OCI-LY7 (cell line): Measurements from ENCODE around the gene GALNT17. TPM values are rescaled to one million over a fixed set of nuclear protein-coding genes. Genes with fewer than 3 reads are reported as not detected.

Experiments
- BruUV-seq: library from RNA; stranded (reverse); fragments of 400-500 nt; replicated peaks from 2 replicates; lab custom pipeline; 2021; lab: Mats Ljungman, UMichigan
- CTCF ChIA-PET: fragments of 300-600 bp; sonication (Branson Sonifier 250); formaldehyde crosslinking; loops from one replicate; lab custom pipeline; 2022; ENCODE audit warnings: antibody characterized with exemption; ENCODE audit not compliant: unreplicated experiment; lab: Charles Lee
- POLR2A ChIA-PET: fragments of 300-600 bp; sonication (Branson Sonifier 250); formaldehyde crosslinking; loops from one replicate; lab custom pipeline; 2022; ENCODE audit warnings: antibody characterized with exemption; lab: Charles Lee
- DNase-seq: peaks from one replicate; pipeline ENCODE4 v3.0.0-alpha.2; 2015; ENCODE audit warnings: low spot score
- H2AFZ ChIP-seq: fragments of 200-600 bp; sonication (generic), shearing (Covaris generic); 2 replicates; pipeline ENCODE4 v1.6.1; 2014; ENCODE audit warnings: mild to moderate bottlenecking, antibody characterized with exemption, low read length, moderate library complexity
- H3K27ac ChIP-seq: fragments of 200-600 bp; sonication (generic); 2 replicates; pipeline ENCODE4 v1.5.1; 2014; ENCODE audit warnings: mixed run types, low read depth, mild to moderate bottlenecking, moderate library complexity, low read length, inconsistent platforms; ENCODE audit not compliant: poor library complexity, severe bottlenecking
- H3K36me3 ChIP-seq: fragments of 200-600 bp; sonication (generic); 2 replicates; pipeline ENCODE4 v1.6.1; 2014; ENCODE audit warnings: mild to moderate bottlenecking, antibody characterized with exemption, low read length, moderate library complexity, mixed read lengths; ENCODE audit not compliant: insufficient read depth
- H3K4me1 ChIP-seq: fragments of 200-600 bp; sonication (generic); 2 replicates; pipeline ENCODE4 v1.5.1; 2014; ENCODE audit warnings: mild to moderate bottlenecking, low read length; ENCODE audit not compliant: insufficient read depth, poor library complexity, severe bottlenecking
- H3K4me2 ChIP-seq: fragments of 200-600 bp; sonication (generic); 2 replicates; pipeline ENCODE4 v1.6.1; 2014; ENCODE audit warnings: mild to moderate bottlenecking, low read length
- H3K4me3 ChIP-seq: fragments of 200-600 bp; sonication (generic); 2 replicates; pipeline ENCODE4 v1.5.1; 2014; ENCODE audit warnings: mild to moderate bottlenecking, low read depth, low read length; ENCODE audit not compliant: poor library complexity, severe bottlenecking
- H3K79me2 ChIP-seq: fragments of 200-600 bp; sonication (generic); 2 replicates; pipeline ENCODE4 v1.6.1; 2016; ENCODE audit warnings: low read depth, mild to moderate bottlenecking, low read length, moderate library complexity, mixed read lengths; ENCODE audit not compliant: insufficient read depth
- H3K9me2 ChIP-seq: fragments of 200-600 bp; sonication (generic); 2 replicates; pipeline ENCODE4 v1.6.1; 2016; ENCODE audit warnings: mild to moderate bottlenecking, low read length, mixed read lengths; ENCODE audit not compliant: insufficient read depth
- H3K9me3 ChIP-seq: fragments of 200-600 bp; sonication (generic); 2 replicates; pipeline ENCODE4 v1.6.1; 2014; ENCODE audit warnings: mild to moderate bottlenecking, mixed run types, low read length, mixed read lengths
- H4K20me1 ChIP-seq: fragments of 200-600 bp; sonication (generic); 2 replicates; pipeline ENCODE4 v1.6.1; 2014; ENCODE audit warnings: mild to moderate bottlenecking, antibody characterized with exemption, low read length, moderate library complexity, mixed read lengths; ENCODE audit not compliant: insufficient read depth
- CTCF ChIP-seq: fragments of 200-600 bp; sonication (generic); conservative IDR thresholded peaks from 2 replicates; pipeline ENCODE4 v1.5.1; 2014; ENCODE audit warnings: mild to moderate bottlenecking, antibody characterized with exemption, low read length, moderate library complexity, mixed read lengths
- EZH2phosphoT487 ChIP-seq: fragments of 200-600 bp; sonication (generic); IDR thresholded peaks from 2 replicates; pipeline ENCODE4 v1.6.1; 2018; ENCODE audit warnings: low read depth, borderline replicate concordance, mild to moderate bottlenecking, mixed run types, antibody characterized with exemption, low read length, moderate library complexity, mixed read lengths
- intact Hi-C: fragments of 100-400 bp; cut with micrococcal nuclease; formaldehyde crosslinking; loops from one replicate; pipeline ENCODE4 v1.10.0; 2022; ENCODE audit not compliant: unreplicated experiment
- total RNA-seq, 2 experiments: library from RNA; depleted of rRNA in 1 of 2; stranded (reverse); fragments of >200 nt in 1 of 2; shearing (Covaris generic) in 1 of 2; gene quantifications; 2 replicates each; pipeline ENCODE4 v1.2.3, GENCODE V29; 2014 to 2022

The GALNT17 gene
- total RNA-seq, 2 experiments from 2014 or later: not detected

GRCh38 chr7:71339924-71340323 is 208.0 kb downstream of the GALNT17 start:
- Histone ChIP-seq H3K4me2 (no peak overlapping the region), H3K27ac (no peak overlapping the region), H3K4me1 (no peaks in the 10 kb centered on the region), H4K20me1 (no peaks in the 10 kb centered on the region), H3K36me3 (no peaks in the 10 kb centered on the region), H2AFZ (no peak overlapping the region), H3K4me3 (no peak overlapping the region), H3K9me3 (no peaks in the 10 kb centered on the region), H3K9me2 (no peaks in the 10 kb centered on the region), H3K79me2 (no peaks in the 10 kb centered on the region)
- ChIA-PET POLR2A (no interaction called here), CTCF (no interaction called here)
- no TSS peak for BruUV-seq
- no peak for TF ChIP-seq CTCF
- TF ChIP-seq EZH2phosphoT487: no peak
- intact Hi-C loops: no loop called here
- DNase-seq: no peak

GRCh38 chr7:71342202-71342601 is 210.3 kb downstream of the GALNT17 start:
- H3K4me3 ChIP-seq: no peak overlapping the region
- no peak for DNase-seq
- BruUV-seq: no TSS peak

More at GRCh38 chr7:71342202-71342601, 210.3 kb downstream of the GALNT17 start:
- Histone ChIP-seq H3K36me3 (no peaks in the 10 kb centered on the region), H3K9me2 (no peaks in the 10 kb centered on the region), H4K20me1 (no peaks in the 10 kb centered on the region), H3K27ac (no peak overlapping the region), H3K4me2 (no peak overlapping the region), H3K9me3 (no peaks in the 10 kb centered on the region), H3K79me2 (no peaks in the 10 kb centered on the region), H2AFZ (no peak overlapping the region), H3K4me1 (no peaks in the 10 kb centered on the region)
- TF ChIP-seq CTCF (no peak), EZH2phosphoT487 (no peak)
- ChIA-PET CTCF (interaction anchor here (0.5 kb wide), 1 partner anchor 241 kb away, joined by 4 read pairs; no protein-coding TSS in a partner anchor), POLR2A (interaction anchor here (0.7 kb wide), 1 partner anchor 16 kb away, joined by 3 read pairs; no protein-coding TSS in a partner anchor)
- intact Hi-C loops: no loop called here
